HAP-1 (cell line): ENCODE data around the gene CD320.

Experiments used
- DNase-seq, 2 experiments: peaks; one replicate each; pipeline ENCODE4 v3.0.0-alpha.2; 2016 to 2020; ENCODE audit warnings: low spot score in 2 of 2
- H3K27me3 ChIP-seq: fragments of 250-450 bp; sonication (Bioruptor Pico); 2 replicates; pipeline ENCODE4 v1.5.1; 2020; ENCODE audit warnings: low read depth, mild to moderate bottlenecking, moderate library complexity
- H3K36me3 ChIP-seq: fragments of 250-450 bp; sonication (Bioruptor Pico); replicated peaks from 2 replicates; pipeline ENCODE4 v1.5.1; 2020; ENCODE audit warnings: mild to moderate bottlenecking
- H3K4me1 ChIP-seq: fragments of 250-450 bp; sonication (Bioruptor Pico); 2 replicates; pipeline ENCODE4 v1.5.1; 2020; ENCODE audit warnings: mild to moderate bottlenecking
- H3K4me3 ChIP-seq: fragments of 250-450 bp; sonication (Bioruptor Pico); 2 replicates; pipeline ENCODE4 v1.5.1; 2020; ENCODE audit warnings: mild to moderate bottlenecking, moderate library complexity
- H3K9me3 ChIP-seq: fragments of 250-450 bp; sonication (Bioruptor Pico); 2 replicates; pipeline ENCODE4 v1.5.1; 2020; ENCODE audit warnings: mild to moderate bottlenecking, moderate library complexity
- in situ Hi-C: fragments of 300-500 bp; cut with MboI; formaldehyde crosslinking; loops from 3 replicates; pipeline ENCODE4 v1.14.3; 2020; ENCODE audit warnings: low sequenced_read_pairs, inconsistent platforms, mixed read lengths

CD320 gene

DNA sequence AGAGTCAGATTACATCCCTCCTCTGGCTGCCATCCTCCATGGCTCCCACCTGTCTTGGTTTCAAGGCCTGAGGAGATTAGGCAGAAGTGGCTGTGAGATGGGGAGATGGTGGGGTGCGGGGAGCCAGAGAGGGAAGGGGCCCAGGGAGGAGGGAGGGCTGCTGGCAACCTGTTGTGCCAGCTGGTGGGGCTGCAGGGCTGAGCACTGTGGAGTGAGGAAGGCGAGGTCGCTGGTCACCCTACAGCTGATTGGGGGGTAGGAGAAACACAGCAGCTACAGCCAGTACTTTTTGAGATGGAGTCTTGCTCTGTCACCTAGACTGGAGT, 48.3 kb downstream of the CD320 start:
- Histone ChIP-seq H3K4me3 (no peak overlapping the region), H3K4me1 (no peaks in the 10 kb centered on the region; the same call in 1 of the 2 replicates), H3K36me3 (peaks cover 18% of the 10 kb centered on the region), H3K9me3 (no peaks in the 10 kb centered on the region), H3K27me3 (no peaks in the 10 kb centered on the region)
- no peak for DNase-seq
- in situ Hi-C loops: loop anchor here (10.0 kb wide), 1 partner anchor 315 kb away; the partner anchor contains the start of gene TIMM44

DNA sequence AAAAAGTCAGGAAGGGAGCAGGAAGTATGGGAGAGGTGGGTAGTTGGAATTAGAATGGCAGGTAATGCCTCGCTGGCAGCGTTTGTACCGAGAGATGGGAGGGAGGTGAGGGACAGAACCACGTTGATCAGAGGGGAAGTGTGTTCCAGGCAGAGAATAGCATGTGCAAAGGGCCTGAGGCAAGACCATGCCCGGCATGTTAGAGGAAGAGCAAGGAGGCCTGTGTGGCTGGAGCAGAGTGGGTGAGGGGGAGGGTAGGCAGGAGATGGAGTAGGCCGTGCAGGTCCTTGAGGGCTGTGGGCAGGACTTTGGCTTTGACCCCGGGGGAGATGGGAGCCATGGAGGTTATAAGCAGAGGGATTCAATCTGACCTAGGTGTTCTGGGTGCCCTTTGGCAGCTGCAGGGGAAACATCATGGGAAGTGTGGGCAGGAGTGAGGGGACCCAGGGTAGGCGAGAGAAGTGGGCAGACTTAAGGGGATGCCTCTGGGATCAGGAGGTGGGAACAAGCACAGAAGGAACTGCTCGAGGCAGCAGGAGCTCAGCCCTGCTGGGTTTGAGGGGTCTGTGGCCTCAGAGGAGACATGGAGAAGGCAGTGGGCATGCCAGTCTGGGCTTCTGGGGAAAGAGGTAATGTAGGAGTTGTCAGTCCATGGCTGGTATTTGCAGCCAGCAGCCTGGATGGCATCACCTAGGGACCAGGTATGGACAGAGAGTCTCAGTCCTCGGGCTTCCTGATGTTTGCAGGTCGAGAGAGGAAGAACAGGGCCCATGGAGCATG, 48.8 kb downstream of the CD320 start:
- Histone ChIP-seq H3K4me1 (no peaks in the 10 kb centered on the region), H3K9me3 (no peaks in the 10 kb centered on the region), H3K36me3 (peaks cover 18% of the 10 kb centered on the region), H3K4me3 (no peak overlapping the region), H3K27me3 (no peaks in the 10 kb centered on the region)
- in situ Hi-C loops: loop anchor here (10.0 kb wide), 1 partner anchor 315 kb away; the partner anchor contains the start of gene TIMM44
- DNase-seq: no peak

DNA sequence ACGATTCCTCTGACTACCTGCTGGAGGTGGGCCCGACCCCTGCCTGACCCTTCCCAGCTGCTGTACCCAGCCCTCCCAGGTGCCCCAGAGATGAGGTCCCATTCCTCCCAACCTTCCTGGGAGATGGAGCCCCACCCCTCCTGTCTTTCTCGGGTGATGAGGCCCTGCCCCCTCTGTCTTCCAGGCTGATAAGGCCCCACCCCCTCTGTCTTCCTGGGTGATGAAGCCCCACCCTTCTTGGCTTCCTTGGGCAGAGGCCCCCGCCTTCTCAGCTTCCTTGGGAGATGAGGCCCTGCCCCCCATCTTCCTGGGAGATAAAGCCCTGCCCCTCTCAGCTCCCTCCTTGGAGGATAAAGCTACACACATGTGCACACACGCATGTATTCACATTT, 51.1 kb downstream of the CD320 start:
- no peaks in the 10 kb centered on the region for H3K4me1 ChIP-seq
- peaks cover 18% of the 10 kb centered on the region for H3K36me3 ChIP-seq
- no peak overlapping the region for H3K4me3 ChIP-seq
- H3K27me3 ChIP-seq: no peaks in the 10 kb centered on the region
- no peaks in the 10 kb centered on the region for H3K9me3 ChIP-seq
- no peak for DNase-seq
- in situ Hi-C loops: loop anchor here (10.0 kb wide), 1 partner anchor 312 kb away; the partner anchor contains the start of gene TIMM44

DNA sequence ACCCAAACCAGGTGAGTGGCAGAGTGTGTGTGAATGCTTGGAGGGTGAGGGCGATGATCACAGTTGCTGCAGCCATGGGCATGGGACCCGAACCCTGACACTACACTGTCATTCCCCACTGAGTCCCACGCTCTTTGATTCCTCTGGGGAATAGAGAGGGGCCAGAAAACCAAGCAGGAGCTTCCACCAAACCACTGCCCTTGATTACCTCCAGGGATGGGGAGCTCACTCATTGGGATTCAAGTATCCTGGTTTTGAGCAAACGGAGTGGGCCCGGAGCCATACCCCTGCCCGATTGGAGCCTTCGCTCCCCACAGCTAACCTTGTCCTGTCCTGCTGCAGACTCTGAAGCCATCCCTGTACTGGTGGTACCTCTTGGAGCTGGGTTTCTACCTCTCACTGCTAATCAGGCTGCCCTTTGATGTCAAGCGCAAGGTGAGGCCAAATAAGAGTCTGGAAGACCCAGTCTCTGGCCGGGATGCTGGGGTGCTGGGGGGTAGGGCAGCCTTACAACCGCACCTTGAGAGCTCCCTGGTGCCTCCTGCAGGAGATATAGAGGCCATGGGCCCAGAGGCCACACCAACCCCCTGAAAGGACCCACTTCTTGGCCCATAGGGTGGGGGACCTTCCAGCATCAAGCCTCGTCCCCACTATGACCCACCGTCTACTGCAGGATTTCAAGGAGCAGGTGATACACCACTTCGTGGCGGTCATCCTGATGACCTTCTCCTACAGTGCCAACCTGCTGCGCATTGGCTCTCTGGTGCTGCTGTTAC, 51.7 kb downstream of the CD320 start:
- Histone ChIP-seq H3K4me3 (no peak overlapping the region), H3K27me3 (no peaks in the 10 kb centered on the region), H3K4me1 (no peaks in the 10 kb centered on the region), H3K36me3 (peaks cover 18% of the 10 kb centered on the region), H3K9me3 (no peaks in the 10 kb centered on the region)
- no peak for DNase-seq
- in situ Hi-C loops: loop anchor here (10.0 kb wide), 1 partner anchor 312 kb away; the partner anchor contains the start of gene TIMM44

DNA sequence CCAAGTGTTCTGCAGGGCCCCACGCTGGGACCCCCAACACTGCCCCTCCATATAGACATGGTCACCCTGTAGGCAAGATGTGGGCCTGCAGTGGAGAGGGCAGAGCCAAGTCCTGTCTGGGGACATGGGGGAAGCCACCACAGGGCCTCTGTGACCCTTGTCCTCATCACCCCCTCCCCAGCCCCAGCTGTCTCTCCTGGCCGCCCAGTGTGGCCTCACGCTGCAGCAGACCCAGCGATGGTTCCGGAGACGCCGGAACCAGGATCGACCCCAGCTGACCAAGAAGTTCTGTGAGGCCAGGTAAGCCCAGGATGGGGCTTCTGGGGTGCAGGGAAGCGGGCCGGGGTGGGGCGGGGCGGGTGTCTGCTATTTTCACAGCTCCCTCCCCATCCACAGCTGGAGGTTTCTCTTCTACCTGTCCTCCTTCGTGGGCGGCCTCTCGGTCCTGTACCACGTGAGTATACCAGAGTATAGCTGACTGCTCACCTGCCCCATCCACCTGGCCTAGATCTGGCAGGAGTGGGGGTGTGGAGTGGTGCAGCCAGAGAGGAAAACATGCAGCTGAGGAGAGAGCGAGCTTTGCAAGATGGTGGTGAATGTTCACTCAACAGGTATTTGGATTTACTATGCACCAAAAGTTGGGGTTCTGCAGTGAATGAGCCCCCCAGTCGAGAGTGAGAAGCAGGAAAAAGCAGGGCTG, 52.6 kb downstream of the CD320 start:
- in situ Hi-C loops: loop anchor here (10.0 kb wide), 1 partner anchor 311 kb away; the partner anchor contains the start of gene TIMM44
- H3K9me3 ChIP-seq: no peaks in the 10 kb centered on the region
- DNase-seq: no peak
- H3K27me3 ChIP-seq: no peaks in the 10 kb centered on the region
- peaks cover 18% of the 10 kb centered on the region for H3K36me3 ChIP-seq
- no peaks in the 10 kb centered on the region for H3K4me1 ChIP-seq
- H3K4me3 ChIP-seq: no peak overlapping the region

DNA sequence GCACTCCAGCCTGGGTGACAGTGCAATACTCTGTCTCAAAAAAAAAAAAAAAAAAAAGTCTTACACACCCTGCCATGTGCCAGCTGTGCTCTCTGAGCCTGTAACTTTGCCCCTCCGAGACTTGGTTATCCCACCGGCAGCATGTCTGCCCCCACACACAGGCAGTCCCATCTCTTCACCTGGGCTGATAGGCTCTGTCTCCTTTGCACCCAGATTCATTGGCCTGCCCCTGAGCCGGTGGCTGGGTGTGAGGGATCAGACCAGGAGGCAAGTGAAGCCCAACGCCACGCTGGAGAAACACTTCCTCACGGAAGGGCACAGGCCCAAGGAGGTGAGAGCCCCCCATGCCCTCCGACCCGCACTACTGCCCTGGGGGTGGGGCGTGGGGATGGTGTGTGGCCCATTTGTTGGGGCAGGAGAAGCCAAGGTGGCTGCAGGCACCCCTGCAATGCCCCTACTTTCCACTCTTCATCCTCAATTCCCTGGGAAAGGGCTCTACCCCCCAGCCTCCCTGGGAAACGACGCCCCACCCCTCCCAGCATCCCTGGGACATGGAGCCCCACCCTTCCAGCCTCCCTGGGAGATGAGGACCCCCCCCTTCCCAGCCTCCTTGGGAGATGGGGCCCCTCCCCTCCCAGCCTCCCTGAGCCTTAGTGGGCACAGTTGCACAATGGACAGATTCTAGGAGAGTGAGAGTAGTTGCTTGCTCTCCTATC, 53.7 kb downstream of the CD320 start:
- in situ Hi-C loops: loop anchor here (5.0 to 10.0 kb wide), 2 partner anchors 97 to 310 kb away; partner anchors contain the start of gene TIMM44

DNA sequence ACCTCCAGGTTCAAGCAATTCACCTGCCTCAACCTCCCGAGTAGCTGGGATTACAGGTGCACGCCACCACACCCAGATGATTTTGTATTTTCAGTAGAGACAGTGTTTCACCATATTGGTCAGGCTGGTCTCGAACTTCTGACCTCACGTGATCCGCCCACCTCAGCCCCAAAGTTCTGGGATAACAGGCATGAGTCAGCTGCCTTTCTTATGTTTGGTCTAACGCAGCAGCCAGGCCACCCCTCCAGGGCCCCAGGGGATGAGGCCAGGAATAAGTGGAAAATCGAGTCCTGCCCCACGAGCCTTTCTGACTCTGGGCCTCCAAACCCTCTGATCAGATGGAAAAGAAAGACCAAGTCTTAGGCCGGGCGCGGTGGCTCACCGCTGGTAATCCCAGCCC, 54.5 kb downstream of the CD320 start:
- H3K4me1 ChIP-seq: no peaks in the 10 kb centered on the region
- H3K9me3 ChIP-seq: no peaks in the 10 kb centered on the region
- H3K27me3 ChIP-seq: no peaks in the 10 kb centered on the region
- peaks cover 18% of the 10 kb centered on the region for H3K36me3 ChIP-seq
- in situ Hi-C loops: loop anchor here (5.0 to 10.0 kb wide), 2 partner anchors 96 to 309 kb away; partner anchors contain the start of gene TIMM44
- H3K4me3 ChIP-seq: no peak overlapping the region
- no peak for DNase-seq

More for the DNA sequence above, 53.7 kb downstream of the CD320 start:
- Histone ChIP-seq H3K9me3 (no peaks in the 10 kb centered on the region), H3K4me3 (no peak overlapping the region), H3K4me1 (no peaks in the 10 kb centered on the region), H3K36me3 (peaks cover 18% of the 10 kb centered on the region), H3K27me3 (no peaks in the 10 kb centered on the region)
- no peak for DNase-seq

DNA sequence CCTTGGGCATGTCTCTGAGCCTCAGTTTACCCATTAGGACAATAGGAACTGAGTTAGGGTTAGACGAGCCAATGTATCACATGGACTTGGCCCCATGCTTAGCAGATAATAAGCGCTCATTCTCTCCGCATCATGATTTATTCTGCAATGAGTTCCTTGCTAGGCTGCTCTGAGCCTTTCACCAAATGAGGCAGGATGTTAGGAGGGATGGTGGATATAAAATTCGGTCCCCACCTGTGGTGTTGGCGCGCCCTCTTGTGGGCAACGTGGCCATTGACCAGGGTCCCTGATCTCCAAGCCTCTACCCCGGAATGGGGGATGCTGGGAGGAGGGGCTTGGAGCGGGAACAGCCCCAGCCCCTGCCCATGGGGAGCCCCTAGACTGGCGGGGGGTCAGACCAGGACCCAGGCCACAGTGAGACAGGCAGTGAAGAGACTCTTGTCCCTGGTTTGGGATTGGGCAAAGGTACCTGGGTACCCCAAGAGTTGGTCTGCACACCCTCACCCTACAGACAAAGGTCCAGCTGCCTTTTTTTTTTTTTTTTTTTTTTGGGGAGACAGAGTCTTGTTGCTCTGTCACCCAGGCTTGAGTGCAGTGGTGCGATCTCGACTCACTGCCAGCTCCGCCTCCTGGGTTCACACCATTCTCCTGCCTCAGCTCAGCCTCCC, 55.1 kb downstream of the CD320 start:
- DNase-seq: peak; percentile 81 to 92
- no peak overlapping the region for H3K4me3 ChIP-seq
- no peaks in the 10 kb centered on the region for H3K27me3 ChIP-seq
- H3K36me3 ChIP-seq: peaks cover 18% of the 10 kb centered on the region
- H3K4me1 ChIP-seq: no peaks in the 10 kb centered on the region
- no peaks in the 10 kb centered on the region for H3K9me3 ChIP-seq
- in situ Hi-C loops: loop anchor here (5.0 to 10.0 kb wide), 2 partner anchors 96 to 308 kb away; partner anchors contain the start of gene TIMM44
